ENCODE data around the gene MRTFB.

- TF ChIP-seq, protein P1, sequence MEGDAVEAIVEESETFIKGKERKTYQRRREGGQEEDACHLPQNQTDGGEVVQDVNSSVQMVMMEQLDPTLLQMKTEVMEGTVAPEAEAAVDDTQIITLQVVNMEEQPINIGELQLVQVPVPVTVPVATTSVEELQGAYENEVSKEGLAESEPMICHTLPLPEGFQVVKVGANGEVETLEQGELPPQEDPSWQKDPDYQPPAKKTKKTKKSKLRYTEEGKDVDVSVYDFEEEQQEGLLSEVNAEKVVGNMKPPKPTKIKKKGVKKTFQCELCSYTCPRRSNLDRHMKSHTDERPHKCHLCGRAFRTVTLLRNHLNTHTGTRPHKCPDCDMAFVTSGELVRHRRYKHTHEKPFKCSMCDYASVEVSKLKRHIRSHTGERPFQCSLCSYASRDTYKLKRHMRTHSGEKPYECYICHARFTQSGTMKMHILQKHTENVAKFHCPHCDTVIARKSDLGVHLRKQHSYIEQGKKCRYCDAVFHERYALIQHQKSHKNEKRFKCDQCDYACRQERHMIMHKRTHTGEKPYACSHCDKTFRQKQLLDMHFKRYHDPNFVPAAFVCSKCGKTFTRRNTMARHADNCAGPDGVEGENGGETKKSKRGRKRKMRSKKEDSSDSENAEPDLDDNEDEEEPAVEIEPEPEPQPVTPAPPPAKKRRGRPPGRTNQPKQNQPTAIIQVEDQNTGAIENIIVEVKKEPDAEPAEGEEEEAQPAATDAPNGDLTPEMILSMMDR (IDR thresholded peaks at IDR 0.05) = no peak
- no peak for TF ChIP-seq EP300 (IDR thresholded peaks at IDR 0.05)
- TF ChIP-seq POLR2A (IDR thresholded peaks at IDR 0.05) = no peak
- TF ChIP-seq POLR2AphosphoS5 (IDR thresholded peaks at IDR 0.05) = no peak
Observed at GRCh38 chr16:14175086-14175485, 104.0 kb downstream of the MRTFB start.

All from suprapubic skin (tissue), 4 donors.